GM21619 (cell line): Measurements from ENCODE around the gene BRAT1.
"Not testable (repeated sequence)": the region's sequence is repeated elsewhere in the genome, so short reads cannot be mapped to it uniquely, and the experiment has no call there.

Source experiments
- ATAC-seq: cut with Tn5 transposase; IDR thresholded peaks from one replicate; pipeline ENCODE4 v1.9.1; 2021; ENCODE audit not compliant: unreplicated experiment

The BRAT1 gene

DNA sequence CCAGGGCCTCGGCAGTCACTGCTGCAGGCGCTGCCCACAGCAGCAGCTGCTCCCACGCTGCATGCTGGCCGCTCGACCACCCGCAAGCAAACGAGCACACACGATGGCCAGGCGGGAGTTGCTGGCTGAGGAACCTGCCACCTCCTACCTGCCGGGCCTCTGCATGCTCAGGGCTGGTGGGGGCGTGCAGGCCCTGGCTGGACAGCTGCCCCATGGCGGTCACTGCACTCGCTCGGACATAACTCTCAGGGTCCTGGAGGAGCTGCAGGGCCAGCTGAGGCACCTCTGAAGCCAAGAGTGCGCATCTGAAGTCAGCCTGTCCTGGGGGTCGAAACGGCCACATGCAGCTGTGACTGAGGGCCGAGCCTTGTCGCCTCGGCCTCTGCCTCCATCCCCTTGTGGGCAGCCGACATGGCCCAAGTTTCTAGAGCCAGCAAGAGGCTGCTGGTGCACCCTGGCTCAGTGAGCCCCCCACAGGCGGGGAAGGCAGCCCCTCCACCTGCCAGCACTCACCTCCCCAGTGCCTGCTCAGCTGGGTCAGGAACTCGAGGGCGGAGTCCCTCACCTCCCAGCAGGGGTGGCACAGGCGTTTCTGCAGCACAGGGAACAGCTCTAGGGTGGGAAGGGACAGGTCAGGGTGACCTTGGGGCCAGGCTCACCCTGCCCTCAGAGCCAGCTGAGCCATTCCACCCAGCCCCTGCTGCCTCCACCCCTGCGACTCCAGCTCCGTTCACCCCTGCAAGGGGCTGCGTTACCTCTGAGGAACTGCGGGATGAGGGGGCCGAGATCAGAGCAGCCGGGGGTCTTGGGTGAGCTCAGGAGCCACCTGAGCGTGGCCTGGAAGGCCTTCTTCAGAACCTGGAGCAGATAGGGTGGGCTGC is 16.1 kb downstream of the BRAT1 start:
- ATAC-seq: no peak

DNA sequence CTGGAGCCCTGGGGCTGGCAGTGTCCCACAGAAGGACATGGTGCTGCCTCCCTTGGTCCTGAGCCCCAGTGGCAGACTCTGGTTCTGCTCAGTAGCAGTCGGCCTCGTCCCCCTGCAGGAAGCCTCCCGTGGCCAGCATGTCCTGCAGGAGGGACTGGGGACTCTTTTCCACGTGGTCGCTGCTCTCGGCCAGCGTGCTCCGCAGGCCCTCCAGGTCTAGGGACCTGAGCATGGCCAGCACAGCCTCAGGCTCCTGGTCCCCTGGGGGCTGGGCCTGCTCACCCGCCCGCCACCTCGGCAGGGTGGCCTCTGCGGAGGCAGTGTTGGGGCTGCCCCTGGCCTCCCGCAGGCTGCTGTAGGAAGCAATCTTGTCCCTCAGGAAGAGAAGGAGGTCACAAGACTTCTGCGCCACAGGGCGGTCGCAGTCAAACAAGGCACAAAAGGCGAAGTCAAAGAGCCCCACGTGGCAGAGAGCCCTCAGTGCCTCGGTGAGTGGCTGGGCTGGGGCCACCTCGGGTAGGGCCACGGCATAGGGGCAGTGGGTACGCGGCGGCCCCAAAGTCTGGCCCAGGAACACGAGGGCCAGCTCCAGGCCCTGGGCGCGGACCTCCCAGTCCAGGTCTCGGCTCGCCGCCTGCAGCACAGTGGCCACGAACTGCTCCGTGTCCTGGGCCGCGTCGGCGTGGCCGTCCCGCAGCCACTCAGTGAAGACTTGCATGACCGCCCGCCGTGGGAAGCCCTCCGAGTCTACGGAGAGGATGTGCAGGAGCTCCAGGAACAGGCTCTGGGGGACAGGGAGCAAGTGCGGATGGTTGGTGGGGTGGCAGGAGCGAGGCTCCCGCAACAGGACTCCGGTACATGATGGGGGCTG is 17.1 kb downstream of the BRAT1 start:
- ATAC-seq: no peak

DNA sequence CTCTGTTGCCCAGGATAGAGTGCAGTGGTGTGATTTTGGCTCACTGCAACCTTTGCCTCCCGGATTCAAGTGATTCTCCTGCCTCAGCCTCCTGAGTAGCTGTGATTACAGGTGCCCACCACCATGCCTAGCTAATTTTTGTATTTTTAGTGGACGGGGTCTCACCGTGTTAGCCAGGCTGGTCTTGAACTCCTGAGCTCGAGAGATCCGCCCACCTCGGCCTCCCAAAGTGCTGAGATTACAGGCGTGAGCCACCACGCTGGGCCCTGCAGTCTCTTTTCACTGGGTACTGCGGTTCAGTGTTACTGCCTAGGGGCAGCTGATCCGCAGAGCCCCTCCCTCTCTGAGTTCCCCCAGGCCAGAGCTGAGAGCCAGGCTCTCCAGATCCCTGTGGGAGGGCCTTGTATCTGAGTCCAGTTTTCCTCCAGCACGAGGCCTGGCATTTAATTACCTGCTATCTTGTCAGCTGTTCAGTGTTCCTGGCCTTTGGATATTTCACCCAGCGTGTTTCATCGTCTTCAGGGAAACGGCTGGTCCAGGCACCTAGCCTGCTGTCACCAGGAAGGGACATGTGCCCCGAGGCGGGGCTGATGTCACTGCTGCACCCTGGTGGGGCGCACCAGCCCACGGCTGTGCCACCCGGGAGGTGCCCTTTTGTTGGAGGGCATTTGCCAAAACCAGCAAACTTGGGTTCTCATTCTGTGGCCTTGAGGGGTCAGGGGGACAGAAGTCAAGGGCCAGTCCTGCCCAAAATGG is 19.3 kb downstream of the BRAT1 start:
- ATAC-seq: not testable (repeated sequence)

DNA sequence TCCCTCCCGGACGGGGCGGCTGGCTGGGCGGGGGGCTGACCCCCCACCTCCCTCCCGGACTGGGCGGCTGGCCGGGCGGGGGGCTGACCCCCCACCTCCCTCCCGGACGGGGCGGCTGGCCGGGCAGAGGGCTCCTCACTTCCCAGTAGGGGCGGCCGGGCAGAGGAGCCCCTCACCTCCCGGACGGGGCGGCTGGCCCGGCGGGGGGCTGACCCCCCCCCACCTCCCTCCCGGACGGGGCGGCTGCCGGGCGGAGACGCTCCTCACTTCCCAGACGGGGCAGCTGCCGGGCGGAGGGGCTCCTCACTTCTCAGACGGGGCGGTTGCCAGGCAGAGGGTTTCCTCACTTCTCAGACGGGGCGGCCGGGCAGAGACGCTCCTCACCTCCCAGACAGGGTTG is 21.1 kb downstream of the BRAT1 start:
- not testable (repeated sequence) for ATAC-seq

DNA sequence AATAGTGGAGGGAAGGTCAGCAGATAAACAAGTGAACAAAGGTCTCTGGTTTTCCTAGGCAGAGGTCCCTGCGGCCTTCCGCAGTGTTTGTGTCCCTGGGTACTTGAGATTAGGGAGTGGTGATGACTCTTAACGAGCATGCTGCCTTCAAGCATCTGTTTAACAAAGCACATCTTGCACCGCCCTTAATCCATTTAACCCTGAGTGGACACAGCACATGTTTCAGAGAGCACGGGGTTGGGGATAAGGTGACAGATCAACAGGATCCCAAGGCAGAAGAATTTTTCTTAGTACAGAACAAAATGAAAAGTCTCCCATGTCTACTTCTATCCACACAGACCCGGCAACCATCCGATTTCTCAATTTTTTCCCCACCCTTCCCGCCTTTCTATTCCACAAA is 21.8 kb downstream of the BRAT1 start:
- not testable (repeated sequence) for ATAC-seq

DNA sequence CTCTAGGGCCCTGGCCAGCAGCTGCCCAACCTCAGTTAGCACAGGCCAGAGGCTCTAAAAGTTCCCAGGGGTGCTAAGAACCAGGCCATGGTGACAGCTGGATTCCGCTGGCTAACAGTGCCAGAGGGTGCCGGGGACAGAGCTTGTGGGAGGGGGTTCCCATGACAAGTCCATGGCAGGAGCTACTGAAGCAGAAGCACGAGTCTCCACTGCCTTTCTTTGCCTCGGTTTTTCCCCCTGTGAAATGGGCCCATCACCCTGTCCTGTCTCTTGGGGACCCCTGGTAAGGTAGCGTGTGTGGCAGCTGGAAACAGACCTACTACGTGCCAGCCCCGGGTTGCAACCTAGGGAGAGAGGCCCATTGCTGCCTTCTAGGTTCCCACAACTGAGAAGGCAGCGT is 22.5 kb downstream of the BRAT1 start:
- not testable (repeated sequence) for ATAC-seq

DNA sequence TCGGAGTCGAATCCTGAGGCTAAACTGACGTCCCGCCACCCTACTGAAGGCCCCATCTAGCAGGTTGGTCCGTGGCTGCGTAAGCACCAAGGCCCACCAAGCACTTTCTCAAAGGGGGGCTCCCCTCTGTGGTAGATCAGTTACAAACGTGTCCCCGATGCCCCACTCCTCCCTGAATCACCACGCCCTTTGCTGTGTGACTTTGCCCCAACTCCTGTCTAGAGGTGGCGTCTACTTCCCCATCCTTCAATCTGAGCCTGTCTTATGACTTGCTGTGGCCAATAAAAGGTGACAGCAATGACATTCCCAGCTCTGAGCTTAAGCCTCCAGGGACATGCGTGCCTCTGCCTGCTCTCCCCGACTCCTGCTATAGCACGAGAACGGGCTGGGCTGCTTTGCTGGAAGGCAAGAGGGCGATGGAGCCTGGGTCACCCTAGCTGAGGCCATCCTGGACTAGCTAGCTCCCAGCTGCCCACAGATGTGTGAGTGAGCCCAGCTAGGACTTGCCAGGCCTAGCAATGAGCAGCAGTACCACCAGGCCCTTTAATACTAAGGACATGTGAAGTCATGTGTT is 23.0 kb downstream of the BRAT1 start:
- ATAC-seq: not testable (repeated sequence)

DNA sequence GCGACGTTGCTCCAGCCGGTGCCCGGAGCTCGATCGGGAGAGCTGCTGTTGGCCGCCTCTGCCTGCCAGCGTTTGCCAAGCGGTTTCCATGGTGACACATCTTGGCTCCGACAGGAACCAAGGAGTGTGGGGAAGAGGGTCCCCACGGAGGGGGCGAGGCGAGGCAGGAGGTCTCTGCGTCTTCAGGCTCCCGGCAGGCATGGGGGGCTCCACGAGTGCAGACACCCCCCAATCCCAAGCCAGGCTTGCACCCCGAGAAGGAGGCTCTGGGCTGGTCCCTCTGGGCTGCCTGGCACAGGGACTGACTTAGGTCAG is 23.6 kb downstream of the BRAT1 start:
- not testable (repeated sequence) for ATAC-seq

DNA sequence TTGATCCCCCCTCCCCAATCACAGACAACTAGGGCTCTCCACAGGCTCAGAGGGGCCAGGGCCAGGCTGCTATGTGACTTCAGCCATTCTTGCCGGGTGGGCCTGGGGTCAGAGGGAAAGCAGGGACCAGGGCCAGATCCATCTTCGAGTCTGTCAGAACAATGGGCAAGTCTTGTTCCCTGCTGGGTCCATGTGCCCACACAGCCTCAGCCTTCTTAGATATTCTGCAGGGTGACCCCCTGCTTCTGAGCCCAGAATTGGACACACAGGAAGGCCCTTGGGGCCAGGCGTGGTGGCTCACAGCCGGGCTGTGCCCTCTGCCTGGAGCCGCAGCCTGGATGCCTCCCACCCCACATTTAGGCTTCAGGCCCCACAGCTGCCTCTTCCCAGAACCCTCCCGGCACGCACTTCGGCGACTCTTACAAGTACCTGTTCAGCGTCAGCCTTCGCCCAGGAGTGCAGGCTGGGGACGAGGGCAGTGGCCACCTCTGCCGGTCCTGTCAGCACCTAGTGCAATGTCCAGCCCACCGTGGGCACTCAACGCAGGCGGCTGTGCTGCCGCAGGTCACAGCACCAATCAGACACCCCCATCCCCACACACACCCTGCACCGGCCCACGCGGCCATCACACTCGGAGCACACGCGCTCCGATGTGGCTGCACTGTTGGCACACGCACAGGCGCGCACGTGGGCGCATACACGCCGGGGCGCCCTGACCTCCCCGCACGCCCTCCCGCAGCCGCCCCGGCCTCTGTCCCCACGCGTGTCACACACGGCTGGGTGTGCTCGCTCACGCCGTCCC is 24.1 kb downstream of the BRAT1 start:
- ATAC-seq: not testable (repeated sequence)

DNA sequence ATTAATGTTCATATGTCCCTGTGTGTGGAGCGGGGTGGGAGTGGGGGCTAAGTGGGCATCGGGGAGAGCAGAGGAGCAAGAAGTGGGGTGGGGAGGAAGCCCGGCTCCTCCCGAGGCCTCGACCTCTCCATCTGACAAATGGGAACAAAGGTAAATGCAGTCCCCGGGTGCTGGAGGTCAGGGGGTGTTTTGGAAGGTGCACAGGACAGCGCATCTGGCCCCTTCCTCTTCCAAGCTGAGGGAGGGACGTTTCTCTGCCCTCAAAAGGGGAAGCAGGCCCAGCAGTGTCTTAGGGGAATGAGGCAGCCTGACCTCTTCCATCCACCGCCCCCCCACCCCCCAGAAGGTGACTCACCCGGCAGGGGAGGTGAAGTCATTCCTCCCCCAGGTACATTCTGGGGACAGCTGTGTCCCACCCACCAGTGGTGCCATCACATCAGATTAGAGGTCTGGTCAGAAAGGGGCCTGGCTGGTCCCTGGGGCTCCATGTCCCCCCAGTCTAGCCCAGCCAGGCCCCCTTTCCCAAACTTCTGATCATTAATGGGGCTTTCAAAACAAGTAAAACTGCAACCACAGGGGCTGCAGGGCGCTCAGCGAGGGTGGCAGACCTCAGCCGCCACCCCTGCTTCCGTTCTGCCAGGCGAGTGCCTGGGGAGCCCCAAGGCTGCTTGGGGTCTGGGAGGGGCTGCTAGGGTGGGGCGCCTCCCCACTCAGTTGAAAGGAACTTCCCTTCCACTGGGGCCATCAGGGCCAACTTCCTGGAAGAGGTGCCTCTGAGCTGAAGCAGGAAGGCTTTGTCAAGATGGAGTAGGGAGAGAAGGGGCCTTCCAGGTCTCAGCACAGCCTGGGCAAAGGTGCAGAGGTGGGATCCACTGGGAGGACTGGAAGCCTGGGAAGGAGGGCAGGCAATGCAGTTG is 25.0 kb downstream of the BRAT1 start:
- ATAC-seq: peak; percentile 34

DNA sequence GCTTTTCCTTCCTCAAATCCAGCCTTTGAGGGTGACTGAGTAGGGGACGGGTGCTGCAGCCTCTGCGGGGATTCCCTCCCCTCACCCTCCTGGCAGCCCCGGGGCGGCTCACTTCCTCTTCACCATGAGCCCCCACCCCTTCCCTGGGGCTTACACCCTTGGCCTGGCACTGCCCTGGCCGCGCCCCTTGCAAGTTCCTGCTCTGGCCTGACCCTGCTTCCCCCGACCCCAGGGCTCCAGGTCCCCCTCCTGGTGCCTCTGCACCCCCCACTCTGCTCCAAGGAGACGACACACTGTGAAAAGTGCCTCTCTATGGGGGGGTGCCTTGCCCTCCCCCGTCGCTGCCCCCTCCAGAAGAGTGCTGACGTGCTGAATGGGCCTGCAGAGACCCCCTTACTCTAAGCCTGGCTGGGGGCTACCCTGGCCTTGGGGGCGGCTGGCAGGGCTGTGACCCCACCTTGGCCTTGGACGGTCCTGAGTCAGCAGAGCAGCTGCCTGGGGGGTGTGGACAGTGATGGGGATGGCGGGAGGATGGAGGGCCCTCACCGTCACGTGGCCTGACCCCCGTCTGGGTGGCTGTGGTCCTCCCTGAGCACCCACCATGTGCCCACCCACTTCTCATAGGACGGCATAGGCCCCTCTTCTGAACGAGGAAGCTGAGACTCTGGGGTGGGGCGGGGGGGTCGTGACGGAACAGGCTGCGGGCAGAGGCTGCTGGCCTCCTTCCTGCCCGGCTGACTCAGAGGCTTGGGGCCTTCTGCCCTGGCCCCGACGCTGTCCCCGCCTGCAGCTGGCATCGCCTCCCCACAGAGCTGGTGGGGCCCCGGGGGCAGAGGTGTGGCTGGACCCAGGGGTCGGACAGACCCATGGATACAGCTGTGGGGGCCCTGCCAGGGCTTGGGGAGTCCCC is 25.9 kb downstream of the BRAT1 start:
- ATAC-seq: peak; percentile 52

DNA sequence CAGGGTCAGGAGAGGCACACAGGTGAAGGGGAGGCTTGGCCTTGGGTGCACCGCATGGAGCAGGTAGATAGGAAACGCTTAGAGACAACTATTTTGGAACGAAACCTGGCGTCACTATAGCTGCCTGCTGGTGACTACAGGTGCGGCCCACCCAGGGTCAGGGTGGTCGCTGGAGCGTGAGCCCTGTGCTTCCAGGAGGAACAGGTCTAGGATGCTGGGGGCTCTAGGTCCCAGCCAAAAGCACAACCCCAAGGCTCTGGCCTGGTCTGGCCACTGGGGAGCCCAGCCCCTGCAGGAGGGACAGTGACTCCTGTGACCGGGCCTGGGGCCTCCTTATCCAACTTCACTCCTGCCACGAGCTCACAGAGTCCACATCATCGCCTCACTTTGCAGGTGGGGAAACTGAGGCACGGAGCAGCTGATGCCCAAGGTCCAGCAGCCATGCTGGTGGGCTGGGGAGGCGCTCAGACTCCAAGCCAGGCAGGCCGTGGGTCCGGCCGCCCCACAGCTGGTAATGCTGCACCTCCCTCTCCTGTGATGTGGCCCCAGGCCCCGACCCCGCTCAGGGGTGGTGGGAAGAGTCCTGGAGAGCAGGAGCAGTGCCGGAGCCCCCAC is 26.7 kb downstream of the BRAT1 start:
- peak; percentile 6 for ATAC-seq

DNA sequence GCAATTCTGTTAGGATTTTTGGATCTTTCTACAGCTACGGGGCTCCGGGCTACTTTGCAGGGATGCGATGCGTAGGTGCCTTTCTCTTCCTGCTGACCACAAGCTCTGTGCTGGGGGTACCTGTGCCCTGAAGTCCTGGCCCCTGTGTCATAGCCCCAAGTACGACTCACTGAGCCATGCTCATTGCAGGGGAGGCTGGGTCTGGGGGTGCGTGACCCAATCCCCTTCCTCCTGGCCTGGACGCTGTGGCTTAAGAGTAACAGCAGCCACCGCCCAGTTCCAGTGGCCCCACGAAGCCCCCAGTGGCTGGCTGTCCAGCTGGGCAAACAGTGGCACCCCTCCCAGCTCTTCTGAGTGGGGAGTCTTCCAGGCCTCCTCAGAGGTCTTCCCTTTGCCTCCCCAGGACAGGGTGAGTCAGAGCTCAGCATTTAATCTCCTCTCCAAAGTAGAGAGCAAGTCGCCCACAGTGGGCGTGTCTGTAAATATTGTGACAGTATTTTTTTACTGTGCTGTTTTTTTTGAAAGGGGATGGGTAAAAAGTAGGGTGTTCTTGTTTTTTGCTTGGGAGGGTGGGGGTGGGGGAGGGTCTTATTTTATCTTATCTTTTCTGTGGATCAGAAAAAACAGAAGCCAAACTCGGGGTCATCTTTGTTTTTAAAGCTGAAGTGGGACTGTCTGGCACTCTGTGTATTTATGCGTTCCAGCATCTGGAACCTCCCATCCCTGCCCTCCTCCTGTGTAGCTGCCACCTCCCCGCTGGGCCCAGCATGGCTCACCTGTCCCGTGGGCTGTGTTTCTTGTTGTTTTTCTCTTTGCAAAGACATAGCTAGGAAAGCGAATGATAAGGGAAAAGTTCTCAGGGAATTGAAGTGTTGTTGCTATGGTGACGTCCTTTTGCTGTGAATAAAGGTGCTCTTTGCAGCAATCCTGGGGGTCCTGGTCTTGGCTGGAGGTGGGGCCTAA is 27.5 kb downstream of the BRAT1 start:
- ATAC-seq: no peak

DNA sequence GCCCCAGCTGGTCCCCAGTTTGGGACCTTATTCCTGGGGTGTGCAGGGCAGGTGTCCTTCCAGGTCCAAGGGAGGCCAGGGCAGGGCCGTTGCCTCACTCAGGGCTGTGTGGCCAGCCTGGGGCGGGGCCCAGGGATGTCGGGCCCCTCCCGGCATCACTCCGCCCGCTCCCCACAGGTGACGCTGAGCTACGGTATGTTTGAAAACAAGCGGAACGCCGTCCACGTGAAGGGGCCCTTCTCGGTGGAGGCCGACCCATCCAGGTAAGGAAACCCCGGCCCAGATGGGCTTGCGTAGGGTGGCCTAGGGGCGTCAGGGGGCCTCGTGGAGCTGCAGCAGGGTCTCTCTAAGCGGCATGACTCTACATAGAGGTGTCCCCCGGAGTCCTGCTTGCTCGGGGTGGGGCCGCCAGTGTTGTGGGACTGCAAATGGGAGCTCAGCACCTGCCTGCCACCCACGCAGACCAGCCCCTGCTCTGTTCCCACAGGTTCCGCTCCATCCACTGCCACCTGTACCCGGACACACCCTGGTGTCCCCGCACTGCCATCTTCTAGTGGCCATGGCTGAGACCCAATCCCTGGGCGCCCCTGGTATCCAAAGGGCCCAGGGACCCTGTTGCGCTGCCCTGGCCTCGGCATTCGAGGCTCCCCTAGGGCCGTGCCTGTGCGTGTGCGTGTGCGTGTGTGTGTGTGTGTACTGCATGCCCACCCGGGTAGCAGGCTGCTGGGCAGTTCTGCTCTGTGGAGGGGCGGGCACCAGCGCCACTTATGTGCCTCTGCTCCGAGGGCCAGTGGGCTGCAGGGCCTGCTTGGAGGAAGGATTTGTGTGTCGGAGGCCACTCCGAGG is 28.4 kb downstream of the BRAT1 start:
- no peak for ATAC-seq
